ENCODE results near the gene CDK7.

The CDK7 gene

DNA sequence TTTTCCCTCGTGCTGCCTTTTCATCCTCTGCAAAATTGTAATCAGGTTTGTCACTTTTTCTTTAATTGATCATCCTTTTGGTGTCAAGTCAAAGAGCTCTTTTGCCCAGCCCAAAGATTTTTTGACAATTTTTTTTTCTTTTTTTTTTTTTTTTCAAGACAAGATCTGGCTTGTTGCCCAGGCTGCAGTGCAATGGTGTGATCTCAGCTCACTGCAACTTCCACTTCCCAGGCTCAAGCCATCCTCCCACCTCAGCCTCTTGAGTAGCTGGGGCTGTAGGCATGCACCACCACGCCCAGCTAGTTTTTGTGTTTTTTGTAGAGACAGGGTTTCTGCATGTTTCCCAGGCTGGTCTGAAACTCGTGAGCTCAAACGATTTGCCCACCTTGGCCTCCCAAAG lies 36.7 kb downstream of the CDK7 start:
- H4K20me1 ChIP-seq (ENCODE audit: control insufficient read depth, insufficient read depth, low read depth, low read length): no peaks in the 10 kb centered on the region
- TF ChIP-seq, protein P1, sequence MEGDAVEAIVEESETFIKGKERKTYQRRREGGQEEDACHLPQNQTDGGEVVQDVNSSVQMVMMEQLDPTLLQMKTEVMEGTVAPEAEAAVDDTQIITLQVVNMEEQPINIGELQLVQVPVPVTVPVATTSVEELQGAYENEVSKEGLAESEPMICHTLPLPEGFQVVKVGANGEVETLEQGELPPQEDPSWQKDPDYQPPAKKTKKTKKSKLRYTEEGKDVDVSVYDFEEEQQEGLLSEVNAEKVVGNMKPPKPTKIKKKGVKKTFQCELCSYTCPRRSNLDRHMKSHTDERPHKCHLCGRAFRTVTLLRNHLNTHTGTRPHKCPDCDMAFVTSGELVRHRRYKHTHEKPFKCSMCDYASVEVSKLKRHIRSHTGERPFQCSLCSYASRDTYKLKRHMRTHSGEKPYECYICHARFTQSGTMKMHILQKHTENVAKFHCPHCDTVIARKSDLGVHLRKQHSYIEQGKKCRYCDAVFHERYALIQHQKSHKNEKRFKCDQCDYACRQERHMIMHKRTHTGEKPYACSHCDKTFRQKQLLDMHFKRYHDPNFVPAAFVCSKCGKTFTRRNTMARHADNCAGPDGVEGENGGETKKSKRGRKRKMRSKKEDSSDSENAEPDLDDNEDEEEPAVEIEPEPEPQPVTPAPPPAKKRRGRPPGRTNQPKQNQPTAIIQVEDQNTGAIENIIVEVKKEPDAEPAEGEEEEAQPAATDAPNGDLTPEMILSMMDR (IDR thresholded peaks at IDR 0.05; ENCODE audit: low read depth, low read length, poor library complexity, severe bottlenecking): no peak
- no peak for TF ChIP-seq EZH2phosphoT487 (IDR thresholded peaks at IDR 0.05; ENCODE audit: borderline replicate concordance, low read length)
- H3K79me2 ChIP-seq (ENCODE audit: control insufficient read depth, low read length): peaks cover 31% of the 10 kb centered on the region
- H3K9me3 ChIP-seq (ENCODE audit: control insufficient read depth, insufficient read depth, low read length): no peaks in the 10 kb centered on the region
- H3K4me3 ChIP-seq (ENCODE audit: low read length): peak overlapping the region; percentile 34
- H3K27ac ChIP-seq (ENCODE audit: low read depth, low read length): peak overlapping the region; percentile 92
- H3K4me2 ChIP-seq (ENCODE audit: low read length): peak overlapping the region; percentile 47
- H3K36me3 ChIP-seq (ENCODE audit: control insufficient read depth, low read length): peaks cover 66% of the 10 kb centered on the region
- H3F3A ChIP-seq (ENCODE audit: control insufficient read depth, insufficient read depth): peaks cover 24% of the 10 kb centered on the region
- no peaks in the 10 kb centered on the region for H3K9me2 ChIP-seq (replicated peaks; ENCODE audit: control insufficient read depth, low read length)
- peaks cover 72% of the 10 kb centered on the region for H3K4me1 ChIP-seq (ENCODE audit: control insufficient read depth, low read length)
- no peaks in the 10 kb centered on the region for H3K27me3 ChIP-seq (ENCODE audit: control insufficient read depth, low read length)

DNA sequence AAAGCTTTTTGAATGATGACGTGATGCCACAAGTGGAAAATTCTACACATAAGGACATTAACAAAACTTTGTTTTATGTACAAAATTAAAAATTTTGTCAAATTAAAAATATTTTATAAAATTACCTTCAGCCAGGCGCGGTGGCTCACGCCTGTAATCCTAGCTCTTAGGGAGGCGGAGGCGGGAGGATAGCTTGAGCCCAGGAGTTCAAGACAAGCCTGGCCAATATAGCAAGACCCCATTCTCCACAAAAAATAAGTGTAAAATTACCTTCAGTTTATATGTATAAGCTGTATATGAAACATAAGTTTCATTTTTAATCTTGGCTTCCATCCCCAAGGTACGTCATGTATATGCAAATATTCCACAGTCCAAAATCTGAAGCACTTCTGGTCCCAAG lies 40.9 kb downstream of the CDK7 start:
- no peak overlapping the region for H3K4me2 ChIP-seq (ENCODE audit: low read length)

DNA sequence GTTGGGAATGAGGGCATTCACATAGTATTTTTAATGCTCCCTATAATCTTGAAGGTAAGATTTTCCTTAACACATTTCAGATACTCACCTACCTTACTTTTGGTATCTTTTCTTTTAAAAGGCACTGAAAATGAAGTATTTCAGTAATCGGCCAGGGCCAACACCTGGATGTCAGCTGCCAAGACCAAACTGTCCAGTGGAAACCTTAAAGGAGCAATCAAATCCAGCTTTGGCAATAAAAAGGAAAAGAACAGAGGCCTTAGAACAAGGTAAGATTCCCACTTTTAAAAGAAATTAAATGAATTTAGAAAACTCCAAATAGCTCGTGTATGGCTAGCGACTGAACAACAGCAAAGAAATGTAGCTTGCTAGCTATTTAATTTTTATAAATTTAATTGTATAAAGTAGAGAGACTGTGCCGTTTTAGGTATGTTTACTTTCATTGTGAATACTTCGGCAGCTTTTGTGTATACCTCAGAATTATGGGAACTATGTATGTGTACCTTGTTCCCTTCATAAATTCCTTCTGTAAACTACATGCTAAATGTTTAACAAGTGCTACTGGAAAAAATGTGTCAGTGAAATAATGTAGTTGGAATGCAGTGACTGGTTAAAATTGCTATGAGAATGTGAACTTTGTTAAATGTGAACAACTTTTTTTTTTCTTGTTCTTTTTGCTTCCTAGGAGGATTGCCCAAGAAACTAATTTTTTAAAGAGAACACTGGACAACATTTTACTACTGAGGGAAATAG lies 41.9 kb downstream of the CDK7 start:
- peaks cover 8% of the 10 kb centered on the region for H3F3A ChIP-seq (ENCODE audit: control insufficient read depth, insufficient read depth)
- peaks cover 15% of the 10 kb centered on the region for H3K79me2 ChIP-seq (ENCODE audit: control insufficient read depth, low read length)
- no peak overlapping the region for H3K4me2 ChIP-seq (ENCODE audit: low read length)
- TF ChIP-seq, protein P1 (IDR thresholded peaks at IDR 0.05; ENCODE audit: low read depth, low read length, poor library complexity, severe bottlenecking): no peak
- TF ChIP-seq EZH2phosphoT487 (IDR thresholded peaks at IDR 0.05; ENCODE audit: borderline replicate concordance, low read length): no peak
- H3K4me3 ChIP-seq (ENCODE audit: low read length): no peak overlapping the region
- peaks cover 69% of the 10 kb centered on the region for H3K36me3 ChIP-seq (ENCODE audit: control insufficient read depth, low read length)
- no peaks in the 10 kb centered on the region for H3K9me3 ChIP-seq (ENCODE audit: control insufficient read depth, insufficient read depth, low read length)
- no peaks in the 10 kb centered on the region for H3K27me3 ChIP-seq (ENCODE audit: control insufficient read depth, low read length)
- no peak overlapping the region for H3K27ac ChIP-seq (ENCODE audit: low read depth, low read length)
- H4K20me1 ChIP-seq (ENCODE audit: control insufficient read depth, insufficient read depth, low read depth, low read length): no peaks in the 10 kb centered on the region
- no peaks in the 10 kb centered on the region for H3K9me2 ChIP-seq (replicated peaks; ENCODE audit: control insufficient read depth, low read length)
- peaks cover 28% of the 10 kb centered on the region for H3K4me1 ChIP-seq (ENCODE audit: control insufficient read depth, low read length)

More for the DNA sequence above, 40.9 kb downstream of the CDK7 start:
- TF ChIP-seq, protein P1 (IDR thresholded peaks at IDR 0.05; ENCODE audit: low read depth, low read length, poor library complexity, severe bottlenecking): no peak
- TF ChIP-seq EZH2phosphoT487 (IDR thresholded peaks at IDR 0.05; ENCODE audit: borderline replicate concordance, low read length): no peak
- peaks cover 38% of the 10 kb centered on the region for H3K4me1 ChIP-seq (ENCODE audit: control insufficient read depth, low read length)
- no peaks in the 10 kb centered on the region for H3K9me2 ChIP-seq (replicated peaks; ENCODE audit: control insufficient read depth, low read length)
- H4K20me1 ChIP-seq (ENCODE audit: control insufficient read depth, insufficient read depth, low read depth, low read length): no peaks in the 10 kb centered on the region
- H3K4me3 ChIP-seq (ENCODE audit: low read length): no peak overlapping the region
- no peak overlapping the region for H3K27ac ChIP-seq (ENCODE audit: low read depth, low read length)
- H3K9me3 ChIP-seq (ENCODE audit: control insufficient read depth, insufficient read depth, low read length): no peaks in the 10 kb centered on the region
- peaks cover 63% of the 10 kb centered on the region for H3K36me3 ChIP-seq (ENCODE audit: control insufficient read depth, low read length)
- H3K27me3 ChIP-seq (ENCODE audit: control insufficient read depth, low read length): no peaks in the 10 kb centered on the region
- H3F3A ChIP-seq (ENCODE audit: control insufficient read depth, insufficient read depth): peaks cover 13% of the 10 kb centered on the region
- H3K79me2 ChIP-seq (ENCODE audit: control insufficient read depth, low read length): peaks cover 22% of the 10 kb centered on the region
